Right atrium auricular region (tissue), 2 donors: ENCODE data around the gene ACE. TPM values are rescaled to one million over a fixed set of nuclear protein-coding genes. Genes with fewer than 3 reads are reported as not detected.
A peak's percentile ranks its signal among the peaks of the same experiment; 100 is the strongest.

Source experiments
- DNase-seq: peaks from one replicate; pipeline ENCODE4 v3.0.0-alpha.2; 2019; ENCODE audit warnings: low spot score
- H3K27ac ChIP-seq, 2 donors: fragments of 200-600 bp; sonication (generic); 1 replicate in 1 of 2; 2 replicates in 1 of 2; pipeline ENCODE4 v1.5.1; 2016 to 2019
- H3K27me3 ChIP-seq, 2 donors: fragments of 200-600 bp; sonication (generic); one replicate each; pipeline versions ENCODE4 v1.5.1 to v1.6.0; 2017 to 2019
- H3K36me3 ChIP-seq: fragments of 200-600 bp; sonication (generic); one replicate; pipeline ENCODE4 v1.5.1; 2016
- H3K4me1 ChIP-seq, 2 donors: fragments of 200-600 bp; sonication (generic); one replicate each; pipeline versions ENCODE4 v1.5.1 to v1.6.0; 2017 to 2019
- H3K4me3 ChIP-seq, 2 donors: fragments of 200-600 bp; sonication (generic); 1 replicate in 1 of 2; 2 replicates in 1 of 2; pipeline ENCODE4 v1.5.1; 2017 to 2019; ENCODE audit warnings: mild to moderate bottlenecking in 1 of 2, moderate library complexity in 1 of 2
- H3K9me3 ChIP-seq, 2 donors: fragments of 200-600 bp; sonication (generic); one replicate each; pipeline ENCODE4 v1.5.1; 2019
- CTCF ChIP-seq, 2 donors: fragments of 200-600 bp; sonication (generic); IDR thresholded peaks; one replicate each; pipeline ENCODE4 v1.5.1; 2019; ENCODE audit warnings: antibody characterized with exemption in 2 of 2
- total RNA-seq, 2 donors: library from RNA; depleted of rRNA; stranded (reverse); fragments of >200 nt; gene quantifications; one replicate each; pipeline ENCODE4 v1.1.0, GENCODE V29; 2016

Gene ACE
- total RNA-seq, 2 donors from 2014 or later, result 3.4 to 4.0 TPM

GRCh38 chr17:63474586-63475460, 2.0 kb upstream of the ACE start:
- no peak for TF ChIP-seq CTCF (IDR thresholded peaks at IDR 0.05)
- Histone ChIP-seq H3K27me3 (no peaks in the 10 kb centered on the region), H3K4me3 (no peak overlapping the region), H3K4me1 (peaks cover 0 to 40% of the 10 kb centered on the region in 2 donors), H3K36me3 (no peaks in the 10 kb centered on the region), H3K9me3 (no peaks in the 10 kb centered on the region), H3K27ac (peak overlapping the region; percentile 18 to 35)
- DNase-seq, result no peak

GRCh38 chr17:63475491-63476412, 1.1 kb upstream of the ACE start:
- Histone ChIP-seq H3K27ac (peak overlapping the region in 1 of 2 donors; percentile 35), H3K4me3 (peak overlapping the region in 1 of 2 donors; percentile 66)
- no peak for DNase-seq

GRCh38 chr17:63476459-63476853, 405 bp upstream of the ACE start:
- no peaks in the 10 kb centered on the region for H3K36me3 ChIP-seq
- H3K4me1 ChIP-seq, result peaks cover 0 to 40% of the 10 kb centered on the region in 2 donors
- TF ChIP-seq CTCF (IDR thresholded peaks at IDR 0.05), result no peak
- no peak for DNase-seq
- H3K27ac ChIP-seq, result peak overlapping the region; percentile 24 to 52
- peak overlapping the region; percentile 42 to 66 for H3K4me3 ChIP-seq
- no peaks in the 10 kb centered on the region for H3K9me3 ChIP-seq
- H3K27me3 ChIP-seq, result no peaks in the 10 kb centered on the region

More at GRCh38 chr17:63475491-63476412, 1.1 kb upstream of the ACE start:
- TF ChIP-seq CTCF (IDR thresholded peaks at IDR 0.05), result no peak
- Histone ChIP-seq H3K27me3 (no peaks in the 10 kb centered on the region), H3K36me3 (no peaks in the 10 kb centered on the region), H3K9me3 (no peaks in the 10 kb centered on the region), H3K4me1 (peaks cover 0 to 40% of the 10 kb centered on the region in 2 donors)

- Histone ChIP-seq H3K27me3 (no peaks in the 10 kb centered on the region), H3K27ac (no peak overlapping the region), H3K9me3 (no peaks in the 10 kb centered on the region), H3K4me3 (peak overlapping the region; percentile 42 to 66), H3K4me1 (peaks cover 0 to 40% of the 10 kb centered on the region in 2 donors), H3K36me3 (no peaks in the 10 kb centered on the region)
- no peak for DNase-seq
- no peak for TF ChIP-seq CTCF (IDR thresholded peaks at IDR 0.05)
Measured at GRCh38 chr17:63477480-63478440, 899 bp downstream of the ACE start.
